Activated CD8-positive, alpha-beta T cell treated with anti-CD3 and anti-CD28 coated beads for 36 hours (primary cell): Measurements from ENCODE around the gene HTR3B. TPM values are rescaled to one million over a fixed set of nuclear protein-coding genes. Genes with fewer than 3 reads are reported as not detected.

Source experiments
- ATAC-seq: fragments of 200-7000 bp; cut with Tn5 transposase; one replicate; pipeline ENCODE4 v1.10.0; 2021; ENCODE audit warnings: mild to moderate bottlenecking, moderate library complexity
- CTCF ChIA-PET: fragments of 350-600 bp; sonication (Branson Sonifier 250); formaldehyde crosslinking; loops from one replicate; lab custom pipeline; 2021; ENCODE audit warnings: antibody characterized with exemption; lab: Charles Lee
- POLR2A ChIA-PET: fragments of 350-600 bp; sonication (Branson Sonifier 250); formaldehyde crosslinking; loops from one replicate; lab custom pipeline; 2021; ENCODE audit warnings: antibody characterized with exemption; lab: Charles Lee
- DNase-seq: peaks from one replicate; pipeline ENCODE4 v3.0.0-alpha.2; 2020
- H3K27ac Mint-ChIP-seq: one replicate; pipeline ENCODE4 v1.8.0; 2021; ENCODE audit warnings: mild to moderate bottlenecking, mixed read lengths
- H3K27me3 Mint-ChIP-seq: one replicate; pipeline ENCODE4 v1.8.0; 2021; ENCODE audit warnings: mixed read lengths
- H3K36me3 Mint-ChIP-seq: one replicate; pipeline ENCODE4 v1.8.0; 2021; ENCODE audit warnings: low read depth, mixed read lengths
- H3K4me1 Mint-ChIP-seq: one replicate; pipeline ENCODE4 v1.8.0; 2021; ENCODE audit warnings: low read depth, mixed read lengths
- H3K4me3 Mint-ChIP-seq: one replicate; pipeline ENCODE4 v1.8.0; 2021; ENCODE audit warnings: mild to moderate bottlenecking, moderate library complexity, mixed read lengths
- H3K9me3 Mint-ChIP-seq: one replicate; pipeline ENCODE4 v1.8.0; 2021; ENCODE audit warnings: mixed read lengths
- intact Hi-C: fragments of 100-400 bp; cut with micrococcal nuclease; formaldehyde crosslinking; loops from one replicate; pipeline ENCODE4 v1.10.0; 2022
- total RNA-seq, 2 experiments: library from RNA; stranded (reverse); gene quantifications; one replicate each; pipeline ENCODE4 v1.2.3, GENCODE V29; 2021
- TF ChIP-seq, protein P1 (sequence below): fragments of 200-600 bp; IDR thresholded peaks from one replicate; pipeline ENCODE4 v1.8.0; 2022; ENCODE audit warnings: antibody characterized with exemption, mild to moderate bottlenecking

Gene HTR3B
- total RNA-seq, 2 experiments from 2014 or later: not detected

- ATAC-seq (no peak), DNase-seq (no peak)
- CTCF ChIA-PET: no interaction called here
- Mint-ChIP-seq H3K4me1 (no peaks in the 10 kb centered on the region), H3K27me3 (peaks cover 13% of the 10 kb centered on the region), H3K4me3 (no peak overlapping the region), H3K9me3 (no peaks in the 10 kb centered on the region), H3K36me3 (no peaks in the 10 kb centered on the region), H3K27ac (no peak overlapping the region)
- intact Hi-C loops: no loop called here
- TF ChIP-seq, protein P1, sequence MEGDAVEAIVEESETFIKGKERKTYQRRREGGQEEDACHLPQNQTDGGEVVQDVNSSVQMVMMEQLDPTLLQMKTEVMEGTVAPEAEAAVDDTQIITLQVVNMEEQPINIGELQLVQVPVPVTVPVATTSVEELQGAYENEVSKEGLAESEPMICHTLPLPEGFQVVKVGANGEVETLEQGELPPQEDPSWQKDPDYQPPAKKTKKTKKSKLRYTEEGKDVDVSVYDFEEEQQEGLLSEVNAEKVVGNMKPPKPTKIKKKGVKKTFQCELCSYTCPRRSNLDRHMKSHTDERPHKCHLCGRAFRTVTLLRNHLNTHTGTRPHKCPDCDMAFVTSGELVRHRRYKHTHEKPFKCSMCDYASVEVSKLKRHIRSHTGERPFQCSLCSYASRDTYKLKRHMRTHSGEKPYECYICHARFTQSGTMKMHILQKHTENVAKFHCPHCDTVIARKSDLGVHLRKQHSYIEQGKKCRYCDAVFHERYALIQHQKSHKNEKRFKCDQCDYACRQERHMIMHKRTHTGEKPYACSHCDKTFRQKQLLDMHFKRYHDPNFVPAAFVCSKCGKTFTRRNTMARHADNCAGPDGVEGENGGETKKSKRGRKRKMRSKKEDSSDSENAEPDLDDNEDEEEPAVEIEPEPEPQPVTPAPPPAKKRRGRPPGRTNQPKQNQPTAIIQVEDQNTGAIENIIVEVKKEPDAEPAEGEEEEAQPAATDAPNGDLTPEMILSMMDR: no peak
- POLR2A ChIA-PET: no interaction called here
Measured at GRCh38 chr11:113956986-113957385, 52.4 kb downstream of the HTR3B start.

DNA sequence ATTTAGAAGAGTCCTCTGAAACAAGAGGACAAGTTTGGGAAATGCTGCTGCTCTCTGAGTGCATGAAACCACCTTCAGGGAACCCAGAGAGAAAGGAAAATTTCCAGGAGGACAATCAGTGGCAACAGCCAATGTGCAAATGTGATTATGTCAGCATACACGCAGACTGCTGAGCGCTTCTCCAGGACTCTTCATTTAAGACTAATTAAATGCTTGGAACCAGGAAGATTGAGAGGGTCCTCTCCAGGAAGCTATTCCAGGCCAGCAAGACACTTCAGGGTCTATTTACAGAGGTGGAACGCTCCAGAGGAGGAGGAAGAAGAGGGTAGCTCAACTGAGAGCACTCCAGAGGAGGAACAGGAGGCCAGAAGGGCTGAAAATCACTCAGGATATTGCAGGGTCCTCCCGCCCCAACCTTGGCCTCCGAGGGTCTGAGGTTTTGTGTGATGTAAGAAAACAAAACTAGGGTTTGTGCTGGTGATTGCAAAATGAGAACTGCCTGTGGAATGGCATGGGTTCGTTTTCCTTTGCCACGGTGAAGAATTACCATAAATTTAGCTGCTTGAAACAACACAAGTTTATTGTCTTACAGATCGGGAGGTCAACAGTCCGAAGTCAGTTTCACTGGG lies 56.2 kb downstream of the HTR3B start:
- no peak for DNase-seq
- H3K9me3 Mint-ChIP-seq: no peaks in the 10 kb centered on the region
- CTCF ChIA-PET: no interaction called here
- H3K36me3 Mint-ChIP-seq: no peaks in the 10 kb centered on the region
- no peak overlapping the region for H3K27ac Mint-ChIP-seq
- no peak for ATAC-seq
- no peak overlapping the region for H3K4me3 Mint-ChIP-seq
- intact Hi-C loops: no loop called here
- H3K27me3 Mint-ChIP-seq: no peaks in the 10 kb centered on the region
- POLR2A ChIA-PET: no interaction called here
- H3K4me1 Mint-ChIP-seq: no peaks in the 10 kb centered on the region
- TF ChIP-seq, protein P1: no peak

DNA sequence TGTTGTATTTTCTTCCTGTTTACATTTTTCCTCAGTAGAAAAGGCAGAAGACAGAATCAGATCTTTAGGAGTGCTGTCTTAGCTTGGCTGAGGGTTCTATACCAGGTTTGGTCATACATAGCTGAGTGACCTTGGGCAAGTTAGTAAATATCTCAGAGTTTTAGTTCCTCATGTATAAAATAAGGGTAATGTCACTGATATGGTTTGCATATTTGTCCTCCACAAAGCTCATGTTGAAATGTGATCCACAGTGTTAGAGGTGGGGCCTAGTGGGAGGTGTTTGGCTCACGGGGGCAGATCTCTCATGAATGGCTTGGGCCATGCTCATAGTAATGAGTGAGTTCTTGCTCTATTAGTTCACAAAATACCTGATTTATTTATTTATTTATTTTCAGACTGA lies 62.8 kb downstream of the HTR3B start:
- ATAC-seq (no peak), DNase-seq (no peak)
- Mint-ChIP-seq H3K27ac (no peak overlapping the region), H3K9me3 (no peaks in the 10 kb centered on the region), H3K4me1 (no peaks in the 10 kb centered on the region), H3K4me3 (no peak overlapping the region), H3K27me3 (peaks cover 1% of the 10 kb centered on the region), H3K36me3 (no peaks in the 10 kb centered on the region)
- intact Hi-C loops: no loop called here
- ChIA-PET CTCF (interaction anchor here (2.4 kb wide), 1 partner anchor 293 kb away, joined by 5 read pairs; no protein-coding TSS in a partner anchor), POLR2A (no interaction called here)
- TF ChIP-seq, protein P1: no peak

- ChIA-PET CTCF (no interaction called here), POLR2A (no interaction called here)
- ATAC-seq: no peak
- Mint-ChIP-seq H3K27ac (no peak overlapping the region), H3K9me3 (no peaks in the 10 kb centered on the region), H3K4me3 (no peak overlapping the region), H3K27me3 (peaks cover 2% of the 10 kb centered on the region), H3K4me1 (no peaks in the 10 kb centered on the region), H3K36me3 (no peaks in the 10 kb centered on the region)
- intact Hi-C loops: no loop called here
- TF ChIP-seq, protein P1: no peak
- DNase-seq: no peak
Measured at GRCh38 chr11:113971506-113972195, 67.1 kb downstream of the HTR3B start.
